Osteocyte (in vitro differentiated cells): ENCODE measurements around the gene TPH2. TPM values are rescaled to one million over a fixed set of nuclear protein-coding genes. Genes with fewer than 3 reads are reported as not detected.

Experiments
- DNase-seq: peaks from one replicate; pipeline ENCODE4 v3.0.0; 2021; ENCODE audit warnings: mixed read lengths; ENCODE audit not compliant: unreplicated experiment; ENCODE audit errors: extremely low spot score
- H3K27ac Mint-ChIP-seq: one replicate; pipeline ENCODE4 v1.8.0; 2021; ENCODE audit warnings: mild to moderate bottlenecking, mixed read lengths; ENCODE audit not compliant: unreplicated experiment
- H3K27me3 Mint-ChIP-seq: one replicate; pipeline ENCODE4 v1.8.0; 2021; ENCODE audit warnings: mixed read lengths; ENCODE audit not compliant: unreplicated experiment
- H3K36me3 Mint-ChIP-seq: one replicate; pipeline ENCODE4 v1.8.0; 2021; ENCODE audit warnings: mixed read lengths; ENCODE audit not compliant: unreplicated experiment
- H3K4me1 Mint-ChIP-seq: one replicate; pipeline ENCODE4 v1.8.0; 2021; ENCODE audit warnings: mixed read lengths; ENCODE audit not compliant: unreplicated experiment
- H3K4me3 Mint-ChIP-seq: one replicate; pipeline ENCODE4 v1.8.0; 2021; ENCODE audit warnings: mild to moderate bottlenecking, moderate library complexity, mixed read lengths; ENCODE audit not compliant: unreplicated experiment
- H3K9me3 Mint-ChIP-seq: one replicate; pipeline ENCODE4 v1.8.0; 2021; ENCODE audit warnings: mixed read lengths; ENCODE audit not compliant: unreplicated experiment
- total RNA-seq: library from RNA; stranded (reverse); gene quantifications from 2 replicates; pipeline ENCODE4 v1.2.1, GENCODE V29; 2021
- TF ChIP-seq, protein P1 (sequence below): fragments of 200-600 bp; sonication (generic); IDR thresholded peaks from 2 replicates; pipeline ENCODE4 v1.5.0; 2021; ENCODE audit warnings: antibody characterized with exemption, mild to moderate bottlenecking, moderate library complexity

TPH2 gene
- total RNA-seq, 1 donor from 2014 or later, result not detected

DNA sequence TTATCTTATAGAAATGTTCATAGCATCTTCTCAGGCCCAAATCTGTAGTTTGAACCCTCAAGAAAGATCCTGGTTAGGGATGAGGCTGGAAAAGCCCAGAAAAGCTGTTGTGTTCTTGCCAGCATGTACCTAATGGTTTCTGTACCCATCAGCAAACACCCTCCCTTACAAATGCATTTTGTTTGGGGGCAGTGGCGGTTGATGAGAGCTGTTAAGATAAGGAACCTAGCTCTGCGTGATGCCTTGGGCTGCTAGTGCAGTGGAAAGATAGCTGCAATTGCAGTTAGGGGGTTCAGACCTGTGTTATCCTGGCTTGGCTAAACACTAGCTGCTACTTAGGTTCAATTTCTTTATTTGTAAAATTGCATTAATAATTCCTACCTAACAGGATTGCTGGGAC lies 3.6 kb downstream of the TPH2 start:
- Mint-ChIP-seq H3K27ac (no peak overlapping the region), H3K9me3 (no peaks in the 10 kb centered on the region), H3K27me3 (peaks cover 74% of the 10 kb centered on the region), H3K4me1 (no peaks in the 10 kb centered on the region), H3K36me3 (no peaks in the 10 kb centered on the region), H3K4me3 (no peak overlapping the region)
- TF ChIP-seq, protein P1, sequence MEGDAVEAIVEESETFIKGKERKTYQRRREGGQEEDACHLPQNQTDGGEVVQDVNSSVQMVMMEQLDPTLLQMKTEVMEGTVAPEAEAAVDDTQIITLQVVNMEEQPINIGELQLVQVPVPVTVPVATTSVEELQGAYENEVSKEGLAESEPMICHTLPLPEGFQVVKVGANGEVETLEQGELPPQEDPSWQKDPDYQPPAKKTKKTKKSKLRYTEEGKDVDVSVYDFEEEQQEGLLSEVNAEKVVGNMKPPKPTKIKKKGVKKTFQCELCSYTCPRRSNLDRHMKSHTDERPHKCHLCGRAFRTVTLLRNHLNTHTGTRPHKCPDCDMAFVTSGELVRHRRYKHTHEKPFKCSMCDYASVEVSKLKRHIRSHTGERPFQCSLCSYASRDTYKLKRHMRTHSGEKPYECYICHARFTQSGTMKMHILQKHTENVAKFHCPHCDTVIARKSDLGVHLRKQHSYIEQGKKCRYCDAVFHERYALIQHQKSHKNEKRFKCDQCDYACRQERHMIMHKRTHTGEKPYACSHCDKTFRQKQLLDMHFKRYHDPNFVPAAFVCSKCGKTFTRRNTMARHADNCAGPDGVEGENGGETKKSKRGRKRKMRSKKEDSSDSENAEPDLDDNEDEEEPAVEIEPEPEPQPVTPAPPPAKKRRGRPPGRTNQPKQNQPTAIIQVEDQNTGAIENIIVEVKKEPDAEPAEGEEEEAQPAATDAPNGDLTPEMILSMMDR, result no peak
- no peak for DNase-seq

DNA sequence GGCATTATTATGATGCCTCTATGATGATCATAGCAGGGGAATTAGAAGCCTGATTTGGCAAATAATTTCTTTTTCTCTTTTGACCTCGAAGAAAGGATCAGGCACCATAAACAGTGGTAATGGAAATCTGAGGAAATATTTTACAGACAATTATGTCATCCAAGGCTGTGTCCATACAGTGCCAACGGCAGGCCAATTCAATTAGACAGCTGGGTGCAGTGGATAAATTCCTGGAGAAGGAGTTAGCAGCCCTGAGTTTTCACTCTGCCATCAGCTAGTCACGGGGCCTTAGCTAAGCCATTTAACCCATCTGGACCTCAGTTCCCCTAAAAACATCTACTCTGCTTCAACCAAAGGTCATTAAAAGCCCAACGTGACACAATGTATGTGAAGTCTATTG lies 4.1 kb downstream of the TPH2 start:
- no peaks in the 10 kb centered on the region for H3K4me1 Mint-ChIP-seq
- no peaks in the 10 kb centered on the region for H3K36me3 Mint-ChIP-seq
- H3K27me3 Mint-ChIP-seq, result peaks cover 72% of the 10 kb centered on the region
- no peaks in the 10 kb centered on the region for H3K9me3 Mint-ChIP-seq
- no peak for DNase-seq
- TF ChIP-seq, protein P1, result no peak
- H3K4me3 Mint-ChIP-seq, result no peak overlapping the region
- no peak overlapping the region for H3K27ac Mint-ChIP-seq

DNA sequence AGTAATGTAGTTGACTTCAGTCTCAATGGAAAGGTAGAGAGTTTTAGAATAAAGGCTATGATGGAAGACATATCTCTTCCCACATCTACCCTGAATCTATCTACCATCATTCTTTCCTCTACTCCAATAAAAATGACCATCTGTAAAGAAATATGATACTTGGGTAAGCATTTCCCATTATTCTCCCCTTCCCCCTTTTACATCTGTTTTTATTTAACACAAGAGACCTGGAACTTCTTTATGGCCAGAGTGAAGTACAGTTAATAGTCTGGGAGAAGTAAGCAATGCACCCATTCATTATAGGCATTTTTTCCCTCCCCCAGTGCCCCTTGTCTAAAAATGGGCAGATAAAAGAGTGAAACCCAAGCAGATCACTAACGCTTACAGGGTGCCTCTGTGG lies 6.5 kb downstream of the TPH2 start:
- TF ChIP-seq, protein P1, result no peak
- Mint-ChIP-seq H3K4me1 (no peaks in the 10 kb centered on the region), H3K27ac (no peak overlapping the region), H3K36me3 (no peaks in the 10 kb centered on the region), H3K4me3 (no peak overlapping the region), H3K27me3 (peaks cover 66% of the 10 kb centered on the region), H3K9me3 (no peaks in the 10 kb centered on the region)
- DNase-seq, result no peak

DNA sequence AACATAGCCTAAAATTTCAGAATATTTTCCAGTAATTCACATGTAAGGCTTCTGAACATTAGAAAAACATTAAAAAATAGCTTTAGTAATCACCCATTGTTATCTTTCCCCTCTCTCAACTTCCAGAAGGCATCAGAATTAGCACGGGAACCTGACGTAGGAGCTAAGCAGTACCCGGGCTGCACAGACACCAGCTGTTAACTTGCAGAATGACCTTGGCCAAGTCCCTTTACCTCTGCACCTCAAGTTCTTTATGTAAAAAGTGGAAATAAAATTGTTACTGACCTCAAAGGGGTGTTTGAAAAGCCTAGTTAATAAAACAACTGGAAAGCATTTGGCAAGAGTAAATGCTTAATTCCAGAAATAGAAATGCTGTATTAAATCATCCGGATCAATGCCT lies 7.2 kb downstream of the TPH2 start:
- Mint-ChIP-seq H3K4me3 (no peak overlapping the region), H3K36me3 (no peaks in the 10 kb centered on the region), H3K9me3 (no peaks in the 10 kb centered on the region), H3K27me3 (peaks cover 64% of the 10 kb centered on the region), H3K4me1 (no peaks in the 10 kb centered on the region), H3K27ac (no peak overlapping the region)
- no peak for DNase-seq
- TF ChIP-seq, protein P1, result no peak

DNA sequence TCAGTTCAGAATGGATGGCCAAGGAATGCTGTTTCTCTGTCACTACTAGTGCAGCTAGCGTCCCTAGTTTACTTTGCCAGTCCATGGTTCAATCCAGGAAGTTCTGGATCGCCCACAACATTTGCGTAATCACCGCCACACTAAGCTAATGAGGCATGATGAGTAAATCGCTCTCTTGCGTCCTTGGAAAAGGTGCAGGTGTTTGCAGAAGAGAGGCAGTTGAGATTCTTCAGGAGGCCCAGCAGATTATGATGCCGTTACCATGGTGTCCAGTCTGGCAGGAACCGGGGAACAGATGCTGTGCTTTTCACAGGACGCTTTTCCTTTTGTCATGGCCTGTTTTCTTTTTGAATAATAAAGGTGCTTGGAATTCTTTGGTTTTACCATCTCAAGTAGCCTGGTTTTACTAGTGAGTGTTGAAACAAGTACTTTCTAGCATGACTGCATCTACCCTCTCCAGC lies 9.0 kb downstream of the TPH2 start:
- Mint-ChIP-seq H3K4me3 (no peak overlapping the region), H3K9me3 (no peaks in the 10 kb centered on the region), H3K4me1 (no peaks in the 10 kb centered on the region), H3K36me3 (no peaks in the 10 kb centered on the region), H3K27me3 (peaks cover 54% of the 10 kb centered on the region), H3K27ac (no peak overlapping the region)
- TF ChIP-seq, protein P1, result no peak
- no peak for DNase-seq
